A549 (cell line): Measurements from ENCODE around the gene NOX3. TPM values are rescaled to one million over a fixed set of nuclear protein-coding genes. Genes with fewer than 3 reads are reported as not detected.

Experiments used
- ATAC-seq, 2 experiments: fragments of 200-7000 bp in 1 of 2; fragments of >200 bp in 1 of 2; cut with Nextera tagmentation in 1 of 2; cut with Tn5 transposase in 1 of 2; 3 replicates each; pipeline versions ENCODE4 v1.8.0 to v1.9.1; 2018 to 2020; ENCODE audit warnings: mild to moderate bottlenecking in 1 of 2, moderate library complexity in 1 of 2
- CTCF ChIA-PET: fragments of 300-600 bp; sonication (Branson Sonifier 250); formaldehyde crosslinking; extraction: SDS; loops from one replicate; lab custom pipeline; 2021; ENCODE audit warnings: antibody characterized with exemption, inconsistent platforms; lab: Yijun Ruan, JAX
- POLR2A ChIA-PET: fragments of 350-600 bp; formaldehyde crosslinking; extraction: SDS; loops from one replicate; lab custom pipeline; 2021; ENCODE audit warnings: antibody characterized with exemption, inconsistent platforms; lab: Yijun Ruan, JAX
- DNase-seq, 2 experiments: peaks; one replicate each; pipeline versions ENCODE4 v3.0.0 to v3.0.0-alpha.2; 2011 to 2016; ENCODE audit warnings: low read depth in 1 of 2, low spot score in 1 of 2
- FAIRE-seq: peaks from 2 replicates; lab custom pipeline; 2011; peaks lifted over from hg19 to GRCh38; lab: Jason Lieb, UNC
- H3K27ac ChIP-seq, 2 experiments: fragments of >200 bp; sonication (Bioruptor Twin); formaldehyde crosslinking; 3 replicates each; pipeline ENCODE4 v1.5.1; 2016 to 2017
- H3K4me1 ChIP-seq: fragments of >200 bp; sonication (Bioruptor Twin); formaldehyde crosslinking; 3 replicates; pipeline ENCODE4 v1.6.1; 2016
- H3K4me2 ChIP-seq: fragments of >200 bp; sonication (Bioruptor Twin); formaldehyde crosslinking; 3 replicates; pipeline ENCODE4 v1.6.1; 2016
- H3K4me3 ChIP-seq: fragments of >200 bp; sonication (Bioruptor Twin); formaldehyde crosslinking; 3 replicates; pipeline ENCODE4 v1.5.1; 2016
- H3K9me3 ChIP-seq: fragments of >200 bp; sonication (Bioruptor Twin); formaldehyde crosslinking; 3 replicates; pipeline ENCODE4 v1.6.1; 2016
- ATOH8 ChIP-seq: fragments of 250-450 bp; sonication (Bioruptor Pico); IDR thresholded peaks from 2 replicates; pipeline ENCODE4 v1.5.0; 2020; ENCODE audit warnings: low read depth, mild to moderate bottlenecking, moderate library complexity
- CEBPB ChIP-seq, 2 experiments: fragments of >200 bp in 1 of 2; sonication (Bioruptor Twin) in 1 of 2; formaldehyde crosslinking in 1 of 2; IDR thresholded peaks; 2 replicates each; pipeline ENCODE4 v1.6.1; 2012 to 2016
- ELK1 ChIP-seq: fragments of 150-350 bp; IDR thresholded peaks from 2 replicates; pipeline ENCODE4 v1.6.1; 2014; ENCODE audit warnings: low read depth, mild to moderate bottlenecking, low read length
- FOSB ChIP-seq: fragments of 250-450 bp; sonication (Bioruptor Pico); IDR thresholded peaks from 2 replicates; pipeline ENCODE4 v1.5.0; 2020; ENCODE audit warnings: mild to moderate bottlenecking, moderate library complexity
- FOSL2 ChIP-seq, 2 experiments: fragments of 450-650 bp in 1 of 2; fragments of >200 bp in 1 of 2; sonication (Bioruptor Twin) in 1 of 2; formaldehyde crosslinking; IDR thresholded peaks; 2 replicates each; pipeline versions ENCODE4 v1.5.0 to v1.6.1; 2016 to 2020; ENCODE audit warnings: mild to moderate bottlenecking in 1 of 2, moderate library complexity in 1 of 2
- FOXS1 ChIP-seq: fragments of 250-450 bp; sonication (Bioruptor Pico); IDR thresholded peaks from 2 replicates; pipeline ENCODE4 v1.5.0; 2020; ENCODE audit warnings: mild to moderate bottlenecking, moderate library complexity
- GATA3 ChIP-seq: IDR thresholded peaks from 2 replicates; pipeline ENCODE4 v1.6.1; 2012; ENCODE audit warnings: borderline replicate concordance
- HEYL ChIP-seq: fragments of 250-450 bp; sonication (Bioruptor Pico); IDR thresholded peaks from 2 replicates; pipeline ENCODE4 v1.8.0; 2021; ENCODE audit warnings: mild to moderate bottlenecking, moderate library complexity
- HOXA7 ChIP-seq: fragments of 250-450 bp; sonication (Bioruptor Pico); IDR thresholded peaks from 2 replicates; pipeline ENCODE4 v1.5.0; 2020; ENCODE audit warnings: mild to moderate bottlenecking, moderate library complexity
- HOXB5 ChIP-seq: fragments of 250-450 bp; sonication (Bioruptor Pico); IDR thresholded peaks from 2 replicates; pipeline ENCODE4 v1.5.0; 2020; ENCODE audit warnings: mild to moderate bottlenecking, moderate library complexity
- KDM1A ChIP-seq: fragments of 200-600 bp; sonication (generic); IDR thresholded peaks from 2 replicates; pipeline ENCODE4 v1.6.1; 2016; ENCODE audit warnings: low read depth, mild to moderate bottlenecking
- KDM5A ChIP-seq: fragments of 200-600 bp; sonication (generic); IDR thresholded peaks from 2 replicates; pipeline ENCODE4 v1.6.1; 2016; ENCODE audit warnings: antibody characterized with exemption, mild to moderate bottlenecking
- MAX ChIP-seq: IDR thresholded peaks from 2 replicates; pipeline ENCODE4 v1.6.1; 2012
- MAZ ChIP-seq: fragments of 150-350 bp; IDR thresholded peaks from 2 replicates; pipeline ENCODE4 v1.6.1; 2014; ENCODE audit warnings: antibody characterized with exemption, low read depth, low read length, borderline replicate concordance
- MYC ChIP-seq: IDR thresholded peaks from 2 replicates; pipeline ENCODE4 v1.6.1; 2012; ENCODE audit warnings: mild to moderate bottlenecking, inconsistent platforms, low read length, improper control_type of control experiment, borderline replicate concordance
- NFE2L2 ChIP-seq: fragments of 150-350 bp; conservative IDR thresholded peaks from 2 replicates; pipeline ENCODE4 v1.6.1; 2014; ENCODE audit warnings: low read length
- NPAS2 ChIP-seq: fragments of 250-450 bp; sonication (Bioruptor Pico); IDR thresholded peaks from 2 replicates; pipeline ENCODE4 v1.8.0; 2022; ENCODE audit warnings: mild to moderate bottlenecking, moderate library complexity, borderline replicate concordance
- NR3C1 ChIP-seq: fragments of >200 bp; sonication (Bioruptor Twin); formaldehyde crosslinking; IDR thresholded peaks from 3 replicates; pipeline ENCODE4 v1.6.1; 2017
- PBX3 ChIP-seq: IDR thresholded peaks from 2 replicates; pipeline ENCODE4 v1.6.1; 2012
- PHF8 ChIP-seq: fragments of 200-600 bp; sonication (generic); IDR thresholded peaks from 2 replicates; pipeline ENCODE4 v1.6.1; 2016; ENCODE audit warnings: low read depth, mild to moderate bottlenecking, antibody characterized with exemption, moderate library complexity, borderline replicate concordance
- POLR2A ChIP-seq: IDR thresholded peaks from 2 replicates; pipeline ENCODE4 v1.6.1; 2012; ENCODE audit warnings: mild to moderate bottlenecking, low read length
- RFX5 ChIP-seq: fragments of 450-650 bp; IDR thresholded peaks from 2 replicates; pipeline ENCODE4 v1.7.1; 2014; ENCODE audit warnings: antibody characterized with exemption, mild to moderate bottlenecking, moderate library complexity
- TP53 ChIP-seq: fragments of 250-450 bp; sonication (Bioruptor Pico); IDR thresholded peaks from 2 replicates; pipeline ENCODE4 v1.5.0; 2021; ENCODE audit warnings: mild to moderate bottlenecking, moderate library complexity
- ZFP36 ChIP-seq: fragments of 450-650 bp; IDR thresholded peaks from 2 replicates; pipeline ENCODE4 v1.6.1; 2014; ENCODE audit warnings: borderline replicate concordance; ENCODE audit not compliant: partially characterized antibody
- WGBS: methylation state at CpG from one replicate; pipeline ENCODE4 v1.1.6; 2017; ENCODE audit errors: missing lambda C conversion rate; 5-methylcytosine and 5-hydroxymethylcytosine counted together
- polyA plus RNA-seq, 4 experiments: library from polyadenylated mRNA; depleted of rRNA in 3 of 4; stranded (reverse); fragments of >200 nt; fragmentation: RNase III in 1 of 4; extraction: RNeasy Plus Mini Kit Qiagen cat#74134 plus additional on column Dnase treatment in 1 of 4; gene quantifications; 2 replicates in 3 of 4; 3 replicates in 1 of 4; pipeline ENCODE4 v1.2.3, GENCODE V29; 2011 to 2017

The NOX3 gene
- polyA plus RNA-seq, 2 of the 4 experiments (the other 2 are of a cell fraction) = not detected

GRCh38 chr6:155351273-155352129, 104.1 kb downstream of the NOX3 start (continued):
- TF ChIP-seq NFE2L2 = no peak
- TF ChIP-seq TP53 (CRISPR knock-in tag) = no peak
- TF ChIP-seq HEYL = no peak

- no peak overlapping the region for H3K4me3 ChIP-seq
- ChIA-PET CTCF (interaction anchor here (0.7 to 2.1 kb wide), 2 partner anchors 18 to 180 kb away, joined by 3 to 5 read pairs; no protein-coding TSS in a partner anchor), POLR2A (no interaction called here)
- H3K9me3 ChIP-seq = peaks cover 21% of the 10 kb centered on the region; the same call in 2 of the 3 replicates
- 76% methylated on average over 6 of the region's 6 CpGs for WGBS
- no peak overlapping the region for H3K4me2 ChIP-seq
- H3K4me1 ChIP-seq = no peaks in the 10 kb centered on the region
- DNase-seq (no peak), ATAC-seq (no peak), FAIRE-seq (no peak)
- TF ChIP-seq FOXS1 (CRISPR knock-in tag) (no peak), PHF8 (no peak), PBX3 (no peak), MAX (no peak), MYC (no peak), MAZ (no peak), ATOH8 (CRISPR knock-in tag) (no peak), GATA3 (no peak), ELK1 (no peak), NR3C1 (no peak), RFX5 (no peak), KDM1A (no peak), HOXB5 (CRISPR knock-in tag) (no peak), HOXA7 (CRISPR knock-in tag) (no peak)
- TF ChIP-seq, all 56 proteins: peak for 0
- no peak overlapping the region for H3K27ac ChIP-seq
Measured at GRCh38 chr6:155349956-155350355, 105.7 kb downstream of the NOX3 start.

- ATAC-seq (no peak), FAIRE-seq (no peak), DNase-seq (no peak)
- WGBS = 65% methylated on average over 2 of the region's 2 CpGs
- Histone ChIP-seq H3K9me3 (peaks cover 15% of the 10 kb centered on the region; the same call in 2 of the 3 replicates), H3K4me2 (no peak overlapping the region), H3K27ac (no peak overlapping the region), H3K4me3 (no peak overlapping the region), H3K4me1 (no peaks in the 10 kb centered on the region)
- no peak for TF ChIP-seq NPAS2 (CRISPR knock-in tag)
- no peak for TF ChIP-seq FOSB (CRISPR knock-in tag)
- no peak for TF ChIP-seq FOSL2 (IDR thresholded peaks at IDR 0.05)
- TF ChIP-seq FOSL2 (CRISPR knock-in tag; IDR thresholded peaks at IDR 0.05) = no peak
- no peak for TF ChIP-seq CEBPB (IDR thresholded peaks at IDR 0.05)
- TF ChIP-seq KDM5A = no peak
- TF ChIP-seq PHF8 = no peak
- no peak for TF ChIP-seq POLR2A
- TF ChIP-seq RFX5 = no peak
- no peak for TF ChIP-seq ZFP36
- no peak for TF ChIP-seq HEYL
- TF ChIP-seq HOXA7 (CRISPR knock-in tag) = no peak
- ChIA-PET POLR2A (no interaction called here), CTCF (interaction anchor here (0.7 to 2.1 kb wide), 2 partner anchors 17 to 180 kb away, joined by 3 to 5 read pairs; no protein-coding TSS in a partner anchor)
Measured at GRCh38 chr6:155349129-155349528, 106.5 kb downstream of the NOX3 start.
